Measurements from ENCODE around the gene TTC34.
"Not testable (repeated sequence)": the region's sequence is repeated elsewhere in the genome, so short reads cannot be mapped to it uniquely, and the experiment has no call there.

The TTC34 gene

GRCh38 chr1:2777424-2778219 is 23.9 kb downstream of the TTC34 start:
- DNase-seq (ENCODE audit: low read depth in 2 of 2), result no peak

DNA sequence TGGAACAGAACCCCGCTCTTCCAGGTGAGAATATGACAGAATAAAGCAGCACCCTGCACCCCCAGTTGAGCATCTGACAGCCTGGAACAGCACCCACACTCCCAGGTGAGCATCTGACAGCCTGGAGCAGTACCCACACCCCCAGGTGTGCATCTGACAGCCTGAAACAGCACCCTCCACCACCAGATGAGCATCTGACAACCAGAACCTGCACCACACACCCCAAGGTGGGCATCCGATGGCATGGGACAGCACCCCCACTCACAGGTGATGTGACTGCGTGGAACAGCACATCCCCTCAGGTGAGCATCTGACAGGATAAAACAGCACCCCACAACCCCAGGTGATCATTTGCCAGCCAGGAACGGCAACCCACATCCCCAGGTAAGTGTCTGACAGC is 26.2 kb downstream of the TTC34 start:
- DNase-seq (ENCODE audit: low read depth in 2 of 2), result not testable (repeated sequence)

- not testable (repeated sequence) for DNase-seq (ENCODE audit: low read depth in 2 of 2)
These were observed 33.4 kb downstream of the TTC34 start for GRCh38 chr1:2768052-2768451.

GRCh38 chr1:2759433-2759832 is 42.1 kb downstream of the TTC34 start:
- not testable (repeated sequence) for DNase-seq (ENCODE audit: low read depth in 2 of 2)

DNA sequence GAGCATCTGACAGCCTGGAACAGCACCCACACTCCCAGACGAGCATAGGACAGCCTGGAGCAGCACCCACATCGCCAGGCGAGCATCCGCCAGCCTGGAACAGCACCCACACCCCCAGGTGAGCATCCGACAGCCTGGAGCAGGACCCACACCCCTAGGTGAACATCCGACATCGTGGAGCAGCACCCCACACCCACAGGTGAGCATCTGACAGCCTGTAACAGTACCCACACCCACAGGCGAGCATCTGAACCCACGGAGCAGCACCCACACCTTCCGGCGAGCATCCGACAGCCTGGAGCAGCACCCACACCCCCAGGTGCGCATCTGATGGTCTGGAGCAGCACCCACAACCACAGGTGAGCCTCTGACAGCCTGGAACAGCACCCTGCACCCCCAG is 44.0 kb downstream of the TTC34 start:
- DNase-seq (ENCODE audit: low read depth in 2 of 2), result not testable (repeated sequence)

GRCh38 chr1:2755426-2755825 is 46.1 kb downstream of the TTC34 start:
- not testable (repeated sequence) for DNase-seq (ENCODE audit: low read depth in 2 of 2)

DNA sequence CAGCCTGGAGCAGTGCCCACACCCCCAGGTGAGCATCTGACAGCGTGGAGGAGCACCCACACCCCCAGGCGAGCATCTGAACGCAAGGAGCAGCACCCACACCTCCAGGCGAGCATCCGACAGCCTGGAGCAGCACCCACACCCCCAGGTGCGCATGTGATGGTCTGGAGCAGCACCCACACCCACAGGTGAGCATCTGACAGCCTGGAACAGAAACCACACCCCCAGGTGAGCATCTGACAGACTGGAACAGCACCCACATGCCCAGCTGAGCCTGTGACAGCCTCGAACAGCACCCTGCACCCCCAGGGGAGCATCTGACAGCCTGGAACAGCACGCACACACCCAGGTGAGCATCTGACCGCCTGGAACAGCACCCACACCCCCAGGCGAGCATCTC is 46.9 kb downstream of the TTC34 start:
- not testable (repeated sequence) for DNase-seq (ENCODE audit: low read depth in 2 of 2)

DNA sequence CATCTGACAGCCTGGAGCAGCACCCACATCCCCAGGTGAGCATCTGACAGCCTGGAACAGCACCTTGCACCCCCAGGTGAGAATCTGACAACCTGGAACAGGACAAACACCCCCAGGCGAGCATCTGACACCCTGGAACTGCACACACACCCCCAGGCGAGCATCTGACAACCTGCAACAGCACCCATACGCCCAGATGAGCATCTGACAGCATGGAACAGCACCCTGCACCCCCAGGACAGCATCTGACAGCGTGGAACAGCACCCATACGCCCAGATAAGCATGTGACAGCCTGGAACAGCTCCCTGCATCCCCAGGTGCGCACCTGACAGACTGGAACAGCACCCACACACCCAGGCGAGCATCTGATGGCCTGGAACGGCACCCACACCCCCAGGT is 49.0 kb downstream of the TTC34 start:
- not testable (repeated sequence) for DNase-seq (ENCODE audit: low read depth in 2 of 2)

DNA sequence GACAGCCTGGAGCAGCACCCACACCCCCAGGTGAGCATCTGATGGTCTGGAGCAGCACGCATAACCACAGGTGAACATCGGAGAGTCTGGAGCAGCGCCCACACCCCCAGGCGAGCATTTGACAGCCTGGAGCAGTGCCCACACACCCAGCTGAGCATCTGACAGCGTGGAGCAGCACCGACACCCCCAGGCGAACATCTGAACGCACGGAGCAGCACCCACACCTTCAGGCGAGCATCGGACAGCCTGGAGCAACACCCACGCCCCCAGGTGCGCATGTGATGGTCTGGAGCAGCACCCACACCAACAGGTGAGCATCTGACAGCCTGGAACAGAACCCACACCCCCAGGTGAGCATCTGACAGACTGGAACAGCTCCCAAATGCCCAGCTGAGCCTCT is 49.6 kb downstream of the TTC34 start:
- not testable (repeated sequence) for DNase-seq (ENCODE audit: low read depth in 2 of 2)

DNA sequence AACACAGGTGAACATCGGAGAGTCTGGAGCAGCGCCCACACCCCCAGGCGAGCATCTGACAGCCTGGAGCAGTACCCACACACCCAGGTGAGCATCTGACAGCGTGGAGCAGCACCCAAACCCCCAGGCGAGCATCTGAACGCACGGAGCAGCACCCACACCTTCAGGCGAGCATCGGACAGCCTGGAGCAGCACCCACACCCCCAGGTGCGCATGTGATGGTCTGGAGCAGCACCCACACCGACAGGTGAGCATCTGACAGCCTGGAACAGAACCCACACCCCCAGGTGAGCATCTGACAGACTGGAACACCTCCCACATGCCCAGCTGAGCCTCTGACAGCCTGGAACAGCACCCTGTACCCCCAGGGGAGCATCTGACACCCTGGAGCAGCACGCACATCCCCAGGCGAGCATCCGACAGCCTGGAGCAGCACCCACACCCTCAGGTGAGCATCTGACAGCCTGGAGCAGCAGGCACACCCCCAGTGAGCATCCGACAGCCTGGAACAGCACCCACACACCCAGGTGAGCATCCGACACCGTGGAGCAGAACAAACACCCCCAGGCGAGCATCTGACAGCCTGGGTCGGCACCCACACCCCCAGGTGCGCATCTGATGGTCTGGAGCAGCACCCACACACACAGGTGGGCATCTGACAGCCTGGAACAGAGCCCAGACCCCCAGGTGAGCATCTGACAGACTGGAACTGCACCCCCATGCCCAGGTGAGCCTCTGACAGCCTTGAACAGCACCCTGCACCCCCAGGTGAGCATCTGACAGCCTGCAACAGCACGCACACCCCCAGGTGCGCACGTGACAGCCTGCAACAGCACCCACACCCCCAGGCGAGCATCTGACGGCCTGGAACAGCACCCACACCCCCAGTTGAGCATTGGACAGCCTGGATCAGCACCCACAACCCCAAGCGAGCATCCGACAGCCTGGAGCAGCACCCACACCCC is 50.4 kb downstream of the TTC34 start:
- DNase-seq (ENCODE audit: low read depth in 2 of 2), result not testable (repeated sequence)

GRCh38 chr1:2750041-2750680 is 51.3 kb downstream of the TTC34 start:
- not testable (repeated sequence) for DNase-seq (ENCODE audit: low read depth in 2 of 2)

GRCh38 chr1:2748626-2749025 is 52.9 kb downstream of the TTC34 start:
- not testable (repeated sequence) for DNase-seq (ENCODE audit: low read depth in 2 of 2)

GRCh38 chr1:2694796-2695195 is 106.7 kb downstream of the TTC34 start:
- not testable (repeated sequence) for DNase-seq (ENCODE audit: low read depth in 2 of 2)

DNA sequence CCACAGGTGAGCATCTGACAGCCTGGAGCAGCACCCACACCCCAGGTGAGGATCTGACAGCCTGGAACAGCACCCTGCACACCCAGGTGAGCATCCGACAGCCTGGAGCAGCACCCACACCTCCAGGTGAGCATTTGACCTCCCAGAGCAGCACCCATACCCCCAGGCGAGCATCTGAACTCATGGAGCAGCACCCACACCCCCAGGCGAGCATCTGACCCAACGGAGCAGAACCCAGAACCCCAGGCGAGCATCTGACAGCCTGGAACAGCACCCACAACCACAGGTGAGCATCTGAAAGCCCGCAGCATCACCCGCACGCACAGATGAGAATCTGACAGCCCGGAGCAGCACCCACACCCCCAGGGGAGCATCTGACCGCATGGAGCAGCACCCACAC is 111.3 kb downstream of the TTC34 start:
- DNase-seq (ENCODE audit: low read depth in 2 of 2), result not testable (repeated sequence)

DNA sequence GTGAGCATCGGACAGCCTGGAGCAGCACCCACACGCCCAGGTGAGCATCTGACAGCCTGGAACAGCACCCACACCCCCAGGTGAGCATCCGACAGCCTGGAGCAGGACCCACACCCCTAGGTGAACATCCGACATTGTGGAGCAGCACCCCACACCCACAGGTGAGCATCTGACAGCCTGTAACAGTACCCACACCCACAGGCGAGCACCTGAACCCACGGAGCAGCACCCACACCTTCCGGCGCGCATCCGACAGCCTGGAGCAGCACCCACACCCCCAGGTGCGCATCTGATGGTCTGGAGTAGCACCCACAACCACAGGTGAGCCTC is 113.2 kb downstream of the TTC34 start:
- DNase-seq (ENCODE audit: low read depth in 2 of 2), result not testable (repeated sequence)

- DNase-seq (ENCODE audit: low read depth in 2 of 2), result not testable (repeated sequence)
These were observed 113.7 kb downstream of the TTC34 start for GRCh38 chr1:2687638-2688335.

- DNase-seq (ENCODE audit: low read depth in 2 of 2), result not testable (repeated sequence)
These were observed 114.3 kb downstream of the TTC34 start for GRCh38 chr1:2687174-2687591.

DNA sequence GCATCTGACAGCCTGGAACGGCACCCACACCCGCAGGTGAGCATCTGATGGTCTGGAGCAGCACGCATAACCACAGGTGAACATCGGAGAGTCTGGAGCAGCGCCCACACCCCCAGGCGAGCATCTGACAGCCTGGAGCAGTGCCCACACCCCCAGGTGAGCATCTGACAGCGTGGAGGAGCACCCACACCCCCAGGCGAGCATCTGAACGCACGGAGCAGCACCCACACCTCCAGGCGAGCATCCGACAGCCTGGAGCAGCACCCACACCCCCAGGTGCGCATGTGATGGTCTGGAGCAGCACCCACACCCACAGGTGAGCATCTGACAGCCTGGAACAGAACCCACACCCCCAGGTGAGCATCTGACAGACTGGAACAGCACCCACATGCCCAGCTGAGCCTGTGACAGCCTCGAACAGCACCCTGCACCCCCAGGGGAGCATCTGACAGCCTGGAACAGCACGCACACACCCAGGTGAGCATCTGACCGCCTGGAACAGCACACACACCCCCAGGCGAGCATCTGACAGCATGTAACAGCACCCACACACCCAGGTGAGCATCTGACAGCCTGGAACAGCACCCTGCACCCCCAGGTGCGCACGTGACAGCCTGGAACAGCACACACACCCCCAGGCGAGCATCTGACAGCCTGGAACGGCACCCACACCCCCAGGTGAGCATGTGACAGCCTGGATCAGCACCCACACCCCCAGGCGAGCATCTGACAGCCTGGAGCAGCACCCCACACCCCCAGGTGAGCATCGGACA is 115.2 kb downstream of the TTC34 start:
- DNase-seq (ENCODE audit: low read depth in 2 of 2), result not testable (repeated sequence)

DNA sequence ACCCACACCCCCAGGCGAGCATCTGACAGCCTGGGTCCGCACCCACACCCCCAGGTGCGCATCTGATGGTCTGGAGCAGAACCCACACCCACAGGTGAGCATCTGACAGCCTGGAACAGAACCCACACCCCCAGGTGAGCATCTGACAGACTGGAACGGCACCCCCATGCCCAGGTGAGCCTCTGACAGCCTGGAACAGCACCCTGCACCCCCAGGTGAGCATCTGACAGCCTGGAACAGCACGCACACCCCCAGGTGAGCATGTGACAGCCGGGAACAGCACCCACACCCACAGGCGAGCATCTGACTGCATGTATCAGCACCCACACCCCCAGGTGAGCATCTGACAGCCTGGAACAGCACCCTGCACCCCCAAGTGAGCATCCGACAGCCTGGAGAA is 115.8 kb downstream of the TTC34 start:
- not testable (repeated sequence) for DNase-seq (ENCODE audit: low read depth in 2 of 2)

DNA sequence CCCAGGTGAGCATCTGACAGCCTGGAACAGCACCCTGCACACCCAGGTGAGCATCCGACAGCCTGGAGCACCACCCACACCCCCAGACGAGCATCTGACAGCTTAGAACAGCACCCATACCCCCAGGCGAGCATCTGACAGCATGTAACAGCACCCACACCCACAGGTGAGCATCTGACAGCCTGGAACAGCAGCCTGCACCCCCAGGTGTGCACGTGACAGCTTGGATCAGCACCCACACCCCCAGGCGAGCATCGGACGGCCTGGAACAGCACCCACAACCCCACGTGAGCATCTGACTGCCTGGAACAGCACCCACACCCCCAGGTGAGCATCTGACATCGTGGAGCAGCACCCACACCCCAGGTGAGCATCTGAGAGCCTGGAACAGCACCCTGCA is 116.6 kb downstream of the TTC34 start:
- DNase-seq (ENCODE audit: low read depth in 2 of 2), result not testable (repeated sequence)

GRCh38 chr1:2684000-2684399 is 117.5 kb downstream of the TTC34 start:
- DNase-seq (ENCODE audit: low read depth in 2 of 2), result not testable (repeated sequence)
